Osteocyte (in vitro differentiated cells): ENCODE data around the gene NUP107. TPM values are rescaled to one million over a fixed set of nuclear protein-coding genes. Genes with fewer than 3 reads are reported as not detected.
"Not testable (repeated sequence)": the region's sequence is repeated elsewhere in the genome, so short reads cannot be mapped to it uniquely, and the experiment has no call there.

Experiments
- DNase-seq: peaks from one replicate; pipeline ENCODE4 v3.0.0; 2021; ENCODE audit warnings: mixed read lengths; ENCODE audit not compliant: unreplicated experiment; ENCODE audit errors: extremely low spot score
- H3K27ac Mint-ChIP-seq: one replicate; pipeline ENCODE4 v1.8.0; 2021; ENCODE audit warnings: mild to moderate bottlenecking, mixed read lengths; ENCODE audit not compliant: unreplicated experiment
- H3K27me3 Mint-ChIP-seq: one replicate; pipeline ENCODE4 v1.8.0; 2021; ENCODE audit warnings: mixed read lengths; ENCODE audit not compliant: unreplicated experiment
- H3K36me3 Mint-ChIP-seq: one replicate; pipeline ENCODE4 v1.8.0; 2021; ENCODE audit warnings: mixed read lengths; ENCODE audit not compliant: unreplicated experiment
- H3K4me1 Mint-ChIP-seq: one replicate; pipeline ENCODE4 v1.8.0; 2021; ENCODE audit warnings: mixed read lengths; ENCODE audit not compliant: unreplicated experiment
- H3K4me3 Mint-ChIP-seq: one replicate; pipeline ENCODE4 v1.8.0; 2021; ENCODE audit warnings: mild to moderate bottlenecking, moderate library complexity, mixed read lengths; ENCODE audit not compliant: unreplicated experiment
- H3K9me3 Mint-ChIP-seq: one replicate; pipeline ENCODE4 v1.8.0; 2021; ENCODE audit warnings: mixed read lengths; ENCODE audit not compliant: unreplicated experiment
- long read RNA-seq: library from polyadenylated mRNA; unstranded; transcript quantifications from one replicate; pipeline ENCODE4 v2.0.0, GENCODE V29; 2021
- total RNA-seq: library from RNA; stranded (reverse); gene quantifications from 2 replicates; pipeline ENCODE4 v1.2.1, GENCODE V29; 2021
- TF ChIP-seq, protein P1 (sequence below): fragments of 200-600 bp; sonication (generic); IDR thresholded peaks from 2 replicates; pipeline ENCODE4 v1.5.0; 2021; ENCODE audit warnings: antibody characterized with exemption, mild to moderate bottlenecking, moderate library complexity

NUP107 gene
- 35.6 and 37.3 TPM in 2 replicates for total RNA-seq
- long read RNA-seq, full-length matches to known transcripts = 70 of 202 reads
- long read RNA-seq, partial matches to known transcripts = 111 of 202 reads
- long read RNA-seq, other reads (novel, unspliced or antisense) = 21 of 202 reads

DNA sequence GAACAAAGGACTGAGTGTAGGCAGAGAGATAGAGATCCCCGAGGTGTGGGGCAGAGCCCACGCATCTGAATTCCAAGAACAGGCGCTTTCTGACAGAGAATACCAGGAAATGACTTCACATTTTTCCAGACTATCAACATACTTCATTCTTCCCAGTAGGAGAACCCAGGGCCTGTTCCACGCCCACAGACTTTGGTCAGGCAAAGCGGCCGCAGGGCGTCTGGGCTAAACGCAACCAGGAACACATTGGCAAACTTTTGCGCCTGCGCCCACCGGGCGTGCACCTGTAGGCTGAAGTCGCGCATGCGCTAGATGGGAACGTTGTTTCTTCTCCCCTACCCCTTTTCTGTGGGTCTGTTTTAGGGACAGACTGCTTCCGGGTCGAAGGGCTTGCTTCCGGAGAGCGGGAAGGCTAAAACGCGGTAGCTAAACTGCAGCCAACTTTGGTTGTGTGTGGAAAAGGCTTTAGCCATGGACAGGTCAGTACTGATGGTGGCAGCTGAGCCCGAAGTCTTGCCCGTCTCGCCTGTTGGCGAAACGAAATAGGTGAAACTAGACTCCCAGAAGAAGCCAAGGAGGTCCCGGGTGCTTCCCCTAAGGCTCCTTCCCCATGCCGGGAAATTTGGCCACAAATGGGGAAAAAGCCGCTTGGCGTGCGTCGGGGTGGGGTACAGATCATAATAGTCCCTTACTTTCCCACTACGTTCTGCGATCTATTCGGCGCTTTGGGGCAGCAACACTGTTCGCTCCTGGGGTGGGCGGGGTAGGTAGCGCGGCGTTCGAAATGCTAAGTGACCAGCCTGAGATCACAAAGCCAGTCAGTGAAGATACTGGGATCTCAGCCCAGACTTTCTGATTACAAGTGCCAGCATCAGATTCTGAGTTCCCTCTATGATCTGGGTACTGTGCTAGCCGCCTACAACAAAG, at the start of gene NUP107:
TSS of gene NUP107 (plus strand) at position 384 of the 927 bp plus-strand sequence. CDS start at position 472, 88 bp downstream.
- H3K4me1 Mint-ChIP-seq = peaks cover 32% of the 10 kb centered on the region
- H3K36me3 Mint-ChIP-seq = peaks cover 4% of the 10 kb centered on the region
- DNase-seq = peak; percentile 99
- peak within 1 kb of the TSS; percentile 91 for H3K4me3 Mint-ChIP-seq
- peak within 1 kb of the TSS; percentile 96 for H3K27ac Mint-ChIP-seq
- H3K9me3 Mint-ChIP-seq = no peaks in the 10 kb centered on the region
- H3K27me3 Mint-ChIP-seq = no peaks in the 10 kb centered on the region
- TF ChIP-seq, protein P1, sequence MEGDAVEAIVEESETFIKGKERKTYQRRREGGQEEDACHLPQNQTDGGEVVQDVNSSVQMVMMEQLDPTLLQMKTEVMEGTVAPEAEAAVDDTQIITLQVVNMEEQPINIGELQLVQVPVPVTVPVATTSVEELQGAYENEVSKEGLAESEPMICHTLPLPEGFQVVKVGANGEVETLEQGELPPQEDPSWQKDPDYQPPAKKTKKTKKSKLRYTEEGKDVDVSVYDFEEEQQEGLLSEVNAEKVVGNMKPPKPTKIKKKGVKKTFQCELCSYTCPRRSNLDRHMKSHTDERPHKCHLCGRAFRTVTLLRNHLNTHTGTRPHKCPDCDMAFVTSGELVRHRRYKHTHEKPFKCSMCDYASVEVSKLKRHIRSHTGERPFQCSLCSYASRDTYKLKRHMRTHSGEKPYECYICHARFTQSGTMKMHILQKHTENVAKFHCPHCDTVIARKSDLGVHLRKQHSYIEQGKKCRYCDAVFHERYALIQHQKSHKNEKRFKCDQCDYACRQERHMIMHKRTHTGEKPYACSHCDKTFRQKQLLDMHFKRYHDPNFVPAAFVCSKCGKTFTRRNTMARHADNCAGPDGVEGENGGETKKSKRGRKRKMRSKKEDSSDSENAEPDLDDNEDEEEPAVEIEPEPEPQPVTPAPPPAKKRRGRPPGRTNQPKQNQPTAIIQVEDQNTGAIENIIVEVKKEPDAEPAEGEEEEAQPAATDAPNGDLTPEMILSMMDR = no peak

DNA sequence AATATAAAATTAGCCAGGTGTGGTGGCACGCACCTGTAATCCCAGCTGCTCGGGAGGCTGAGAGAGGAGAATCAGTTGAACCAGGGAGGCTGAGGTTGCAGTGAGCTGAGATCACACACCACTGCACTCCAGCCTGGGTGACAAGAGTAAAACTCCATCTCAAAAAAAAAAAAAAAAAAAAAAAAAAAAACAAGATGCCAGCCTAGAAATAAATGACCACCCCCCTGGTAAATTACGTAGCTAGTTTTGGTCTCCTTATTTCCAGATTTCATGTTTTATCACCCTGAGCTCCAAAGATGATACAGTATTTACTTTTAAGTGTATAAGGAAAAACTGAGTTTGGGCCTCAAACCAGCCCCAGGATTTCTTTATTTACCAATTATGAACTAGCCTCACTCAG, 49.3 kb upstream of the NUP107 start:
- DNase-seq, H3K9me3 Mint-ChIP-seq, H3K27me3 Mint-ChIP-seq, H3K36me3 Mint-ChIP-seq, H3K4me3 Mint-ChIP-seq, H3K27ac Mint-ChIP-seq: not testable (repeated sequence)
- peaks cover 60% of the 10 kb centered on the region for H3K4me1 Mint-ChIP-seq

GRCh38 chr12:68638171-68638570, 48.6 kb upstream of the NUP107 start:
- TF ChIP-seq, protein P1 = no peak
- DNase-seq = no peak
- Mint-ChIP-seq H3K4me3 (no peak overlapping the region), H3K9me3 (no peaks in the 10 kb centered on the region), H3K4me1 (peaks cover 60% of the 10 kb centered on the region), H3K27me3 (no peaks in the 10 kb centered on the region), H3K36me3 (no peaks in the 10 kb centered on the region), H3K27ac (no peak overlapping the region)

DNA sequence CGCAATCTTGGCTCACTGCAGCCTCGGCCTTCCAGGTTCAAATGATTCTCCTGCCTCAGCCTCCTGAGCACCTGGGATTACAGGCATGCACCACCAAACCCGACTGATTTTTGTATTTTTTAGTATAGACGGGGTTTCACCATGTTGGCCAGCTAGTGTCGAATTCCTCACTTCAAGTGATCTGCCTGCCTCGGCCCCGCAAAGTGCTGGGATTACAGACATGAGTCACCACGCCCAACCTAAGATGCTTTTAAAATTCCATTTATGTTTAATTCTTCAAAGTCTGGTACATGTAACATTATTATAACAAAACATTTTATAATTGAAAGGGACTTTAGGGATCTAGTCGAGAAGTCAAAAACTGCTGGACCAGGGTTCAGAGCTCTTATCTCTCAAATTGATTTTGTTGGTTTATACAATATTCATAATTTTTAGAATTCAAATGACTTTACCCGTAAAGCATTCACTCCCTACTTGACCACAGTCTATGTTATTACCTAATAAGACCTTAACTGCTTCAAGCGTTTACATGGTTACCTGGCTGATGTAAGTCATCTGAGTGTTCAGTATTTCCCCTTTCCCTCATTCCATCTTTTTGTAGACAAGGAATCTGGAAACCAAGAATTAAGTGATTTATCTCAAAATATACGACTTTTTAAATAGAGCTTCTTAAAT, 47.9 kb upstream of the NUP107 start:
- Mint-ChIP-seq H3K4me3 (no peak overlapping the region), H3K27ac (peak overlapping the region; percentile 34), H3K9me3 (no peaks in the 10 kb centered on the region), H3K27me3 (no peaks in the 10 kb centered on the region), H3K4me1 (peaks cover 56% of the 10 kb centered on the region), H3K36me3 (no peaks in the 10 kb centered on the region)
- TF ChIP-seq, protein P1 = no peak
- DNase-seq = no peak

DNA sequence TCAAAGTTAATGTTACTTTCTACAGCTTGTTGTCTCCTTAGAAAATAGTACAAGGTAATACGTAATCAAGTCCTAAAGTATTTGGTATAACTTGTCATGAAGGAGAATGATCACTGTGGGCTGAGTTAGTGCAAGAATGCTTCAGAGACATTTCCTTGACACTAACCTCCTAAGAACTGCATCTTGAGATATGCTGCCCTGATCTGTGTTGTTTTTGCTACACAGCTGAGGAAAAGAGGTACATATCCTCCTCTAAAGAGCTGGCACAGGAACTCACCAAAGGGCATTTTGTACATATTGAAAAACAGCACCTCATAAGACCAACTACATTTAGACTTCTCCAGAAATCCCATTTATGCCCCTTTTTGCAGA, 47.4 kb upstream of the NUP107 start:
- Mint-ChIP-seq H3K9me3 (no peaks in the 10 kb centered on the region), H3K27me3 (no peaks in the 10 kb centered on the region), H3K4me1 (peaks cover 53% of the 10 kb centered on the region), H3K27ac (peak overlapping the region; percentile 34), H3K4me3 (no peak overlapping the region), H3K36me3 (no peaks in the 10 kb centered on the region)
- DNase-seq = no peak
- TF ChIP-seq, protein P1 = no peak
